ENCODE measurements around the gene GRIK2. TPM values are rescaled to one million over a fixed set of nuclear protein-coding genes. Genes with fewer than 3 reads are reported as not detected.

The GRIK2 gene
- total RNA-seq, 2 donors from 2014 or later: not detected

- Mint-ChIP-seq H3K27ac (no peak overlapping the region), H3K9me3 (peaks cover 2 to 3% of the 10 kb centered on the region in 2 donors), H3K36me3 (ENCODE audit: insufficient read depth in 2 of 2) (no peaks in the 10 kb centered on the region), H3K4me1 (ENCODE audit: low read depth) (no peaks in the 10 kb centered on the region), H3K4me3 (no peak overlapping the region), H3K27me3 (ENCODE audit: low read depth) (no peaks in the 10 kb centered on the region)
- DNase-seq (no peak), ATAC-seq (replicated peaks in 1 of 2) (no peak)
Measured at GRCh38 chr6:101777646-101778045, 384.1 kb downstream of the GRIK2 start.

GRCh38 chr6:101779051-101779844 is 385.7 kb downstream of the GRIK2 start:
- Mint-ChIP-seq H3K4me1 (ENCODE audit: low read depth) (no peaks in the 10 kb centered on the region), H3K36me3 (ENCODE audit: insufficient read depth in 2 of 2) (no peaks in the 10 kb centered on the region), H3K9me3 (peaks cover 5 to 8% of the 10 kb centered on the region in 2 donors), H3K27ac (no peak overlapping the region), H3K4me3 (no peak overlapping the region), H3K27me3 (ENCODE audit: low read depth) (no peaks in the 10 kb centered on the region)
- ATAC-seq (replicated peaks in 1 of 2) (no peak), DNase-seq (no peak)

- no peaks in the 10 kb centered on the region for H3K27me3 Mint-ChIP-seq (ENCODE audit: low read depth)
- no peak for DNase-seq
- no peak for ATAC-seq (replicated peaks in 1 of 2)
Measured at GRCh38 chr6:101783287-101783686, 389.8 kb downstream of the GRIK2 start.

GRCh38 chr6:101784094-101784493 is 390.6 kb downstream of the GRIK2 start:
- H3K27me3 Mint-ChIP-seq (ENCODE audit: low read depth): no peaks in the 10 kb centered on the region
- H3K27ac Mint-ChIP-seq: no peak overlapping the region
- H3K36me3 Mint-ChIP-seq (ENCODE audit: insufficient read depth in 2 of 2): no peaks in the 10 kb centered on the region
- no peak for DNase-seq
- no peaks in the 10 kb centered on the region for H3K4me1 Mint-ChIP-seq (ENCODE audit: low read depth)
- H3K9me3 Mint-ChIP-seq: peaks cover 5 to 8% of the 10 kb centered on the region in 2 donors
- H3K4me3 Mint-ChIP-seq: no peak overlapping the region
- ATAC-seq (replicated peaks in 1 of 2): no peak

More at GRCh38 chr6:101783287-101783686, 389.8 kb downstream of the GRIK2 start:
- H3K9me3 Mint-ChIP-seq: peaks cover 5 to 8% of the 10 kb centered on the region in 2 donors
- no peak overlapping the region for H3K4me3 Mint-ChIP-seq
- no peaks in the 10 kb centered on the region for H3K4me1 Mint-ChIP-seq (ENCODE audit: low read depth)
- no peak overlapping the region for H3K27ac Mint-ChIP-seq
- no peaks in the 10 kb centered on the region for H3K36me3 Mint-ChIP-seq (ENCODE audit: insufficient read depth in 2 of 2)

GRCh38 chr6:101799531-101799930 is 406.0 kb downstream of the GRIK2 start:
- H3K36me3 Mint-ChIP-seq (ENCODE audit: insufficient read depth in 2 of 2): peaks cover 0 to under 1% of the 10 kb centered on the region in 2 donors

DNA sequence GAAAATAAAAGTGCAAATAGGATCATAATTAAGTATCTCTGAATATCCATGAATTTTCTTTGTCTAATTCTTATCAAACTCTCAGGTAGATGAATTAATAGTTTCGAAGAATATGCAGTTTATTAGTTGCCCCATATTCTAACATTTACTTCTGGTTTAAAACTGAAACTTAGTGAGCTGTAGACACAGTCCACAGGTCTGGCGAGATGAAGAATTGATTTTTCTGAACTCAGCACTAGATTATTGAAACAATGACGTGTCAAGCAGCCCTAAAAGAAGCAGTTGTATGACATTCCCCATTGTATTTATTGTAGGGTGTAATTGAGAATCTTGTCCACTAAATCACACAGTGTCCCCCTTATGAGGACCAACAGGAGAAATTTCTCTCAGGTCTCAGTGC is 407.1 kb downstream of the GRIK2 start:
- H3K36me3 Mint-ChIP-seq (ENCODE audit: insufficient read depth in 2 of 2): no peaks in the 10 kb centered on the region
- no peak overlapping the region for H3K27ac Mint-ChIP-seq
- DNase-seq (no peak), ATAC-seq (replicated peaks in 1 of 2) (no peak)
- no peak overlapping the region for H3K4me3 Mint-ChIP-seq
- no peaks in the 10 kb centered on the region for H3K27me3 Mint-ChIP-seq (ENCODE audit: low read depth)
- H3K9me3 Mint-ChIP-seq: peaks cover 0 to under 1% of the 10 kb centered on the region in 2 donors
- H3K4me1 Mint-ChIP-seq (ENCODE audit: low read depth): no peaks in the 10 kb centered on the region

More at GRCh38 chr6:101799531-101799930, 406.0 kb downstream of the GRIK2 start:
- DNase-seq: no peak
- Mint-ChIP-seq H3K9me3 (peaks cover 0 to 4% of the 10 kb centered on the region in 2 donors), H3K4me3 (no peak overlapping the region), H3K27ac (no peak overlapping the region), H3K4me1 (ENCODE audit: low read depth) (no peaks in the 10 kb centered on the region), H3K27me3 (ENCODE audit: low read depth) (no peaks in the 10 kb centered on the region)
- ATAC-seq (replicated peaks in 1 of 2): no peak

DNA sequence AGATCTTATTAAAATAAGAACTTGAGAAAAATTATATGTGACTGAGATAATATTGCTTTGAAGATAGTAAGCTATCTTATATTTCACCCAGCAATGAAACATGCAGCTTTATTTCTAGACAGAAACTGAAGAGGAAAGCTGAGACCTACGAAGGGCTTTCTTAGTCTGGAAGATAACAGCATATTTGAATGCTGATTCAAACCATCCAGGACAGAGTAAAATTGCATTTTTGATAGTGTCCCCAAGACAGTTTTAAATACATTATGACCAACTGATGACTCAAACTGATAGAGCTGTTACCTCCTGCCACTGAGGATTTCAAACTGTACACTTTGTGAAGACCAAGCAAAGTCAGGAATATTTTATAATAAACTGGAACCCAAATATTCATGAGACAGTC is 409.6 kb downstream of the GRIK2 start:
- Mint-ChIP-seq H3K36me3 (ENCODE audit: insufficient read depth in 2 of 2) (no peaks in the 10 kb centered on the region), H3K4me3 (no peak overlapping the region), H3K27me3 (ENCODE audit: low read depth) (no peaks in the 10 kb centered on the region), H3K4me1 (ENCODE audit: low read depth) (no peaks in the 10 kb centered on the region), H3K9me3 (peaks cover 1 to 2% of the 10 kb centered on the region in 2 donors), H3K27ac (no peak overlapping the region)
- DNase-seq: no peak
- no peak for ATAC-seq (replicated peaks in 1 of 2)

- no peak overlapping the region for H3K27ac Mint-ChIP-seq
- H3K4me1 Mint-ChIP-seq (ENCODE audit: low read depth): no peaks in the 10 kb centered on the region
- H3K36me3 Mint-ChIP-seq (ENCODE audit: insufficient read depth in 2 of 2): no peaks in the 10 kb centered on the region
- no peak overlapping the region for H3K4me3 Mint-ChIP-seq
- peaks cover 1 to 2% of the 10 kb centered on the region in 2 donors for H3K9me3 Mint-ChIP-seq
- DNase-seq (no peak), ATAC-seq (replicated peaks in 1 of 2) (no peak)
- no peaks in the 10 kb centered on the region for H3K27me3 Mint-ChIP-seq (ENCODE audit: low read depth)
Measured at GRCh38 chr6:101806241-101806640, 412.7 kb downstream of the GRIK2 start.

DNA sequence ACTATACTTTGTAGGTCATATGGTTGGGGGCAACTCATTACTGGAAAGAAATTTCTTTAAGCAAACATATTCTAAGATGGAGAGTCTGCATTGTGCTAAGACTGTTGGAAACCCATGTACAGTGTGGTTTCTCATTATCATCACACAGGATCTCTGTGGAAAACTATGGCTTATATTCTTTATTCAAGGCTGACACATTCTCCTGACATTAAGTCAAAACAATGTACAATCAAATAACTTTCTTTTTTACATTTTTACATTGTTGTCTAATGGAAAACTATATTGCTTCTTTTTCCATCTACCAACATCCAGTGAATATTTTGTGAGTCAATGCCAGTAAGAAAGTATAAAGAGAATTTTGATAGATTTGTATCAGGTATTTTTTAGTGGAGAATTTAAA is 417.6 kb downstream of the GRIK2 start:
- H3K4me3 Mint-ChIP-seq: no peak overlapping the region
- peaks cover 0 to 2% of the 10 kb centered on the region in 2 donors for H3K9me3 Mint-ChIP-seq
- DNase-seq (no peak), ATAC-seq (replicated peaks in 1 of 2) (no peak)
- no peaks in the 10 kb centered on the region for H3K36me3 Mint-ChIP-seq (ENCODE audit: insufficient read depth in 2 of 2)
- H3K27ac Mint-ChIP-seq: no peak overlapping the region
- H3K27me3 Mint-ChIP-seq (ENCODE audit: low read depth): no peaks in the 10 kb centered on the region
- H3K4me1 Mint-ChIP-seq (ENCODE audit: low read depth): no peaks in the 10 kb centered on the region

DNA sequence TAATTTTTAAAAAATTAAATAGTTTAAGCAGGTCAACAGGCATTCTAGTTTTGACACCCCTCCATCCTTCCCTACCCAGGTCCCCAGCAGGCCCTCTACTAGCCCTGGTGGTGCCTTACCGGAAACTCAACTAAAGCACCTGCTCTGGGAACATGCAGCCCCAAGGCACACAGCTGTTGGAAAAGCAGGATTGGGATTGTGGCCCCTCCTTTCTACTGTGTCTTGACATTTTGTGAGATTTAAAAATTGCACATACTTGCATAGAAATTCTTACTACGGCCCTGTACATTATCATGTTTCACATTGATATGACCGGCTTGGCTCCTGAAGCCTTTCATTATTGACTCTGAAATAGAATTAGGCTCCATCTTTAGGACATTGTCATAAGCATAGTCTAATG is 423.2 kb downstream of the GRIK2 start:
- no peak for DNase-seq
- Mint-ChIP-seq H3K27ac (no peak overlapping the region), H3K4me1 (ENCODE audit: low read depth) (no peaks in the 10 kb centered on the region), H3K4me3 (no peak overlapping the region), H3K27me3 (ENCODE audit: low read depth) (no peaks in the 10 kb centered on the region), H3K9me3 (peaks cover 5% of the 10 kb centered on the region in 2 donors), H3K36me3 (ENCODE audit: insufficient read depth in 2 of 2) (no peaks in the 10 kb centered on the region)
- ATAC-seq (replicated peaks in 1 of 2): no peak

GRCh38 chr6:101818051-101818450 is 424.5 kb downstream of the GRIK2 start:
- ATAC-seq (replicated peaks in 1 of 2) (no peak), DNase-seq (no peak)
- H3K27me3 Mint-ChIP-seq (ENCODE audit: low read depth): no peaks in the 10 kb centered on the region
- no peaks in the 10 kb centered on the region for H3K36me3 Mint-ChIP-seq (ENCODE audit: insufficient read depth in 2 of 2)
- H3K4me3 Mint-ChIP-seq: no peak overlapping the region
- H3K9me3 Mint-ChIP-seq: peaks cover 5% of the 10 kb centered on the region in 2 donors
- H3K27ac Mint-ChIP-seq: no peak overlapping the region
- H3K4me1 Mint-ChIP-seq (ENCODE audit: low read depth): no peaks in the 10 kb centered on the region

DNA sequence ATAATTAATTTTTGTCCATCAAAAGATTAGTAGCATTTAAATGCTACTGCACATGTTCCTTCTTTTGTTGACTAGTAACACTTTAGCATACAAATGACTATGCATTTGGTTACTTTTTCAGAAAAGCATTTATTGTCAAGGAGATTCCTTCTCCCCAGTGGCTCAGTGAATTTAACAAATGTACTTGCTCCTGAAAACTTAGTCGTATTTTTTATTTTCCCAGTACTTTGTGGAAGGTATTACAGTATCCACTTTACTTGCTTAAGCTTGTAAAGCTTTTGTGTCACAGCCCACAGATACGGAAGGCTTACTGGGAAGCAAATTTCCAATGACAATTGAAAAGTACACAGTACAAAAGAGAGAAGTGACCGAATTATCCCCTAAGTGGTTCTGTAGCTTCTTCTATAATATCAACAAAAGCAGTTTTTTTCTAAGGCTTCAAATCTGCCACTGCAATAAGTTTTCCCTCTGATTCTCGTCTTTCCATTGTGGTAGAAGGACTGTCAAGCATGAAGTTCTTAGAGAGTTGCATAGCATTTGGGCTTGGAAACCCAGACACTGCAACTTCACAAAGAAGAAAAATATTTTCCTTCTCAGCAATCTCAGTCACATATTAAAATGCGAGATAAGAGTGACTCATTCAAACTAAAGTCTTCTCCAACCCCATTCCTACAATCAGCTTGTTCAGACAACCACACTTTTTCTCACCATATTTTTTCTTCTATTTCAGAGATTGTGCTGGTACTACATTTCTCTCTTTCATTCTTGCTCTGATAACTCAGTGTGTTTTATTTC is 431.2 kb downstream of the GRIK2 start:
- H3K9me3 Mint-ChIP-seq: peaks cover 11 to 18% of the 10 kb centered on the region in 2 donors
- no peak overlapping the region for H3K27ac Mint-ChIP-seq
- no peak overlapping the region for H3K4me3 Mint-ChIP-seq
- DNase-seq: no peak
- H3K27me3 Mint-ChIP-seq (ENCODE audit: low read depth): no peaks in the 10 kb centered on the region
- H3K4me1 Mint-ChIP-seq (ENCODE audit: low read depth): no peaks in the 10 kb centered on the region
- no peak for ATAC-seq (replicated peaks in 1 of 2)
- H3K36me3 Mint-ChIP-seq (ENCODE audit: insufficient read depth in 2 of 2): peaks cover 2 to 3% of the 10 kb centered on the region in 2 donors

GRCh38 chr6:101826269-101826668 is 432.8 kb downstream of the GRIK2 start:
- Mint-ChIP-seq H3K9me3 (peaks cover 9 to 15% of the 10 kb centered on the region in 2 donors), H3K27ac (no peak overlapping the region), H3K27me3 (ENCODE audit: low read depth) (no peaks in the 10 kb centered on the region), H3K4me1 (ENCODE audit: low read depth) (no peaks in the 10 kb centered on the region), H3K36me3 (ENCODE audit: insufficient read depth in 2 of 2) (peaks cover 2 to 3% of the 10 kb centered on the region in 2 donors), H3K4me3 (no peak overlapping the region)
- no peak for DNase-seq
- ATAC-seq (replicated peaks in 1 of 2): no peak

All from activated T-cell treated with anti-CD3 and anti-CD28 coated beads, Interleukin-2, amount 50 U/mL, for 72 hours (primary cell).